ENCODE measurements around the gene FAM110D.

FAM110D gene

DNA sequence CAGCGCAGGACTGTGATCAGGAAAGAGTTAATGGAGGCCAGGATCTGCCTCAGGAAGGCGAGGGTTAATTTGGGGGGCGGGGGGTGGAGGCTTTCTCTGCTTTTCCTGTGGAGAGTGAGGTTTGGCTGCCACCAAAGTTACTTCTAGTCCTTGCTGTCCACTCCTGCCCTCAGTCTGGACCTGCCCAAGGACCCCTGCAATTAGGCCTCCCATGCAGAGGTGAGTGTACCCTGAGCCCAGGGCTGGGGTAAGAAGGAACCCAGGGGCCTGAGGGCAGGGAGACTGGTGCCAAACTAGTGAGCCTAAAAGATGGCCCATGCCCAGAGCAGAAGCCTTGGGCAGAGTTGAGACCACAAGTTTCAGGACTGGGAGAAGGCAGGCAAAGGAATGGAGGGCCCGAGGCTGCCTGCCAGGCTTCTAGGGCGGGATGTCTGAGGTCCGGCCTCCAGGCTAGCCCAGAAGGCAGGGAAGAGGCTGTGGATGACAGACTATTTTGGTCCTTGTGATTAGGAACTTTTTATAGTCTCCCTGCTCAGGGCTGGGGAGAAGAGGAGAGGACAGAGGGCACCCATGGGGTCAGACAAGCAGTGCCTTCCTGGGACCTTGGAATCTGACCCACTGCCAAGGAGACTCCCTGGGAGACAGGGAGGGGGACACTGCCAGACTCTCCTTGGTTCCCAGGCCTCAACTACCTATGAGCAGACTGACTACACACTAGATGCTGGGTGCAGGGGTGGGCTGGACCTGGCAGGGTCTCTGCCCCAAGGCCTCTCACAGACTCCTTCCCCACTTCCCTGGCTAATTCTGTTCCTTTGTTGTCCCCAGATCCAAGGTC, at the start of gene FAM110D:
Gene FAM110D, plus strand, starts transcription at position 172 of the 835 bp plus-strand sequence. CDS start 2,213 bp downstream, outside the sequence.
- FAIRE-seq, result no peak

DNA sequence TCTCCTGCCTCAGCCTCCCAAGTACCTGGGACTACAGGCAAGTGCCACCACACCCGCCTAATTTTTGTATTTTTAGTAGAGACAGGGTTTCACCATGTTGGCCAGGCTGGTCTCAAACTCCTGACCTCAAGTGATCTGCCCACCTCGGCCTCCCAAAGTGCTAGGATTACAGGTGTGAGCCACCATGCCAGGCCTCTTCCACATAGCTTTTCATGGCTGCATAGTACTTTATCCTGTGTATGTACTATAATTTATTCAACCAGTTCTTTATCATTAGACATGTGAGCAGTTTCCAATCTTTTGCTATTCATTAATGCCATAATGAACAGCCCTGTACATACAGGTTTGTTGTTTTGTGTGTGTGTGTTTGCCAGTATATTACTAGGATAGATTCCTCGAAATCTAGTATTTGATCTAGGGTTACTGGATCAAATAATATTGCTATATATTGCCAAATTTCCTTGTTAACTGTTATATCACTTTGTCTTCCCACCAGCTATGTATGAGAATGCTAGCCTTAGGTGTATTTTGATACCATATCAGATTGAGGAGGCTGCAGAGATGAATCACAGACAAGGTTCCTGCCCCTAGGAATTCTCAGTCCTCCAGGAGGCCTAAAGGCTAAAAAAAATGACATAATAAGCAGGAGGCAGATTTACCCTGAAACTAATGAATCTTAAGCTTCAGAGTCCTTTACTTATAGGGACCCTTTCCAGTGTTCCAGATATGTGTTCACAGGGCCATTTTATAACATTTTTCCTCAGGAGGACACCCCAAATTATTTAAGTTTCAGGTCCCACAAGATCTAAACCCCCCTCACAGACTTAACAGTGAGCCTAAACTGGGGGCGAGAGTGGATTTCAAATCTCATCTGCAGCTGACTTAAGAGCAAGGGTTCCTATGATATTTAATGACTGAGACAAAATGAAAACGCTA, 49.4 kb upstream of the FAM110D start:
- no peak for FAIRE-seq

DNA sequence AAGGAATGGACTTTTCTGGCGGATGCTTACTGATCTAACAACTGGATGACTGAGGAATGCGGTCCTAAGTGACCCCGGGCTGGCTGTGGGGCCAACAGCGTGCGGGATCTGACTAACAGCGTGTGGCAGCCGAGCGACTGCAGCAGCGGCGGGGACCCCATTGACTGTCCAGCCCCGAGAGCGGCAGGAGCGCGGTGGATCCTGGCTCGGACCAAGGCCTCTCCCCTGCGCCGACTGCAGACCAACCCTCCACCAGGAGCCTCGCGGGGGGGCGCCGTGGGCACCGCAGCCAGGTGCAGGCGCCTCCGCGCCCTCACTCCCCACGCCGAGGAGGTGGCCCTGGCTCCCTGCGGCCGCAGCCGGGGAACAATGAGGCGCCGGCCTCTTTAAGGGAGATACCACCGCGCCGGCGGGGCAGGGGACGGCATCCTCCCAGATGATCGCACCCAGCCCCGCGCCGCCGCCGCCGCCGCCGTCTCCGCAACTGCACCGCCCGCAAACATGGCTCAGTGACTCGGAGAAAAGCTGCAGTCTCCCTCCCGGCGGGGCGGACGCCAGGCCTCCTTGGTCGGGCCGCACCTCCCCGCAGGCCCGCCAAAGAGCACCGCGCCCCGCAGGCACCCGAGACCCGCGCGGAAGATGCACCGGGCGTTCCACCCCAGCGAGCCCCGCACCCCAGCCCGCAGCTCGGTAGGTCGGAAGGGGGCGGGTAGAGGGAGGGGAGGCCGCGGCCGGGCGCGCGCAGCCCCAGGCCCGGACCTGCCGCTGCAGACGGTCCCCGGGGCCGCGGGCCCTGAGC, 47.9 kb upstream of the FAM110D start:
- no peak for FAIRE-seq

DNA sequence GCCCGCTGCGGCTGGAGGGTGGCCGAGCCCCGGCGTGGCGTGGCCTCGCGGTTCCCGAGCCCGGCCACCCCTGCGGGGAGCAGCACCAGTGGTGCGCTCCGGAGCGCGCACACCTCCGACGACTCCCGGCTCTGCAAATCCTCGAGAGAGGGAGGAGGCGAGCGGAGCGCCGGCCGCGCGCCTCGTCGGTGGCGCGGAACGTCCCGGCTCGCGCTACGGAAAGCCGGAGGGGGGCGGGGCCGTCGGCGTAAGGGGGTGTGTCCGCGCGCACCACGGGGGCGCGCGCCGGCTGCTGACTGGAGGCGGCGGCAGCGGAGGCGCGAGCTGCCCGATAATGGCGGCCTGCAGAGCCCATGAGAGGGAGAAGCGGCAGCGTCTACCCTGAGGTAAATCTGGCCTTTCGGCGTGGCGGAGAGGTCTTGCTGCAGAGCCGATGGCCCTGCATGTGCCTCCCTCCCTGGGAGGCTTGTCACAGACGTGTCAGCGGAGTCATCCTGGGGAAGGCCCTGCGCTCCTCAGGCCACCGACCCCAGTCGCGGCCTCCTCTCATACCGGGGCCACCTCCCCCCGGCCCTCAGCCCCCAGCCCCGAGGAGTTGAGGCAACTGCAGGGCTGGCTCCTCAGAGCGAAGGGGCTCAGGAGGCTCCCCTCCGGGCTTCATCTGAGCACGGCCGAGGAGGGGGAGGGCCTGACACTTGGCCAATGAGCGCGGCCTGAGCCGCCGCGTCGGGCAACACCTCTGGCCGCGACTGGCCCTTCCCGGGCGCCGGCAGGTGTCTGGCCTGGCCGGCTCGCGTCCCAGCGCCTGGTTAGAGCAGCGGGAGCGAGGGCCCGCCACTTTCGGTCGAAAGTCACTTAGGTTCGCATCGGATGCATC, 47.1 kb upstream of the FAM110D start, which contains the start of gene PDIK1L:
Gene PDIK1L, plus strand, starts transcription at position 295 of the 877 bp plus-strand sequence. CDS start 2,485 bp downstream, outside the sequence.
- FAIRE-seq, result no peak

DNA sequence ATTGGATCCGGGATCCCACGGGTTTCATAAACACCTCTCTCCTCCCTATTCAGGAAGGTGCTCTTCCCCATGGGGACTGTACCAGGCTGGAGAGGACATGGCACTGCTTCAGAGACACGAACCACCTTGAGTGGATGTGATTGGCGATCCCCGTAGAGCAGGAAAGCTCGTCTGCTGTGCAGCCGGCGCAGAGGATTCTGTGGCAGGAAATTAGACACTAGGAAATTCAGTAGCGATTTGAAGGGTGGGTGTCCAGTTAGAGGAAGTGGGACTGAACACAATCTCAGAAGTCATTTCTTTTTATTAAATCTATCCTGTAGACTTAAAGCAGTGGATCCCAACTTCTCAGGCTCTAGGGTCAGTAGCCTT, 46.5 kb upstream of the FAM110D start:
- no peak for FAIRE-seq

DNA sequence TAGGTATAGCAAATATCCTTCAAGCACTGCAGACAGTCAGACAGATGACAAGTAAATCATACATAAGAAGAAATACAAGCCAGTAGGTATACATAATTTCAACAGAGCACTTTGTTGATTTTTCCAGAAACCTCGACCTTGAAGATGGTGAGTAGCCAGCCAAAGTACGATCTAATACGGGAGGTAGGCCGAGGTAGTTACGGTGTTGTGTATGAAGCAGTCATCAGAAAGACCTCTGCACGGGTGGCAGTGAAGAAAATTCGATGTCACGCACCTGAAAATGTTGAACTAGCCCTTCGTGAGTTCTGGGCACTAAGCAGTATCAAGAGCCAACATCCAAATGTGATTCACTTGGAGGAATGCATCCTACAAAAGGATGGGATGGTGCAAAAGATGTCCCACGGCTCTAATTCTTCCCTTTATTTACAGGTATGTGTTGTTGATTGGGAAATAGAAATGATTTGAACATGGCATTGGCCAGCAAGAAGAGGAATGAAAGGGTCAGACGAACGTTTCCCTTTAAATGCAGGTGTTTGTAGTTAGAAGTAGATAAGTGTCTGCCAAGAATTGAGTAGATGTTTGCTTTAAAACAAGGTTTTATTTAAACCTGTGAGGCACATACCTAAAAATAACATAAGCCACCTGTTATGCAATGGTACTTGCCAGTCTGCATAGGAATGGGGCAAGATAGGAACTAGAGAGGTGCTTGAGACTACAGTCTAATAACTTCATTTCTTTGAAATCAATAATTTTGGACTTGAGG, 44.5 kb upstream of the FAM110D start:
- FAIRE-seq, result no peak

DNA sequence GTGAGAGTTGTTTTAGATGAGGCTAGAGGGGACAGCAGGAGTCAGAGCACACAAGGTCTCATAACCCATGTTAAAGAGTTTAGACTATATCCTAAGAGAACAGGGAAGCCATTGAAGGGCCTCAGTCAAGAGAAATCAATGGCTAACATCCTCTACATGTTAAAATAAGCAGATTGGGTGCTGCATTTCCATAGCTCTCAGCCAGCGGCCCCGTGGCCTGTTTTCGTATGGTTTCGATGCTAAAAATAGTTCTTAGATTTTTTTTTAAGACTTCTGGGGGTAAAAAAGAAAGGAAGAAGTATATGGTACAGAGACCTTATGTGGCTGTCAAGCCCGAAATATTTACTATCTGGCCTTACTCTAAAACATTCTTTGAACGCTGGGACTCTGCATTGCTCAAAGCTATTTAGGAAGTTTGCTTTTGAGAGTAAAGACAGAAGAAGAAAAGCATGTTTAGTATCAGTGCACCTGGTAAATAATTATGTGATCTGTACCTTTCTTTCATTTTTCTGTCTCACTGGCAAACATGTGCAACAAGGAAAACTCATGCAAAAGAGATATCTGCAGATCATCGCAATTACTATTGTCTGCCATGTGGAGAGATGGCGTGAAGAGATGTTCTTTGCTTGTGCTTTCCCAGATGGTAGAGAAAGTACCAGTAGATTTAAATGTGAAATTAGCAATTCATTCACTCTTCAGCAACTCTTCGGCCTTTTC, 38.8 kb upstream of the FAM110D start:
- FAIRE-seq, result no peak

DNA sequence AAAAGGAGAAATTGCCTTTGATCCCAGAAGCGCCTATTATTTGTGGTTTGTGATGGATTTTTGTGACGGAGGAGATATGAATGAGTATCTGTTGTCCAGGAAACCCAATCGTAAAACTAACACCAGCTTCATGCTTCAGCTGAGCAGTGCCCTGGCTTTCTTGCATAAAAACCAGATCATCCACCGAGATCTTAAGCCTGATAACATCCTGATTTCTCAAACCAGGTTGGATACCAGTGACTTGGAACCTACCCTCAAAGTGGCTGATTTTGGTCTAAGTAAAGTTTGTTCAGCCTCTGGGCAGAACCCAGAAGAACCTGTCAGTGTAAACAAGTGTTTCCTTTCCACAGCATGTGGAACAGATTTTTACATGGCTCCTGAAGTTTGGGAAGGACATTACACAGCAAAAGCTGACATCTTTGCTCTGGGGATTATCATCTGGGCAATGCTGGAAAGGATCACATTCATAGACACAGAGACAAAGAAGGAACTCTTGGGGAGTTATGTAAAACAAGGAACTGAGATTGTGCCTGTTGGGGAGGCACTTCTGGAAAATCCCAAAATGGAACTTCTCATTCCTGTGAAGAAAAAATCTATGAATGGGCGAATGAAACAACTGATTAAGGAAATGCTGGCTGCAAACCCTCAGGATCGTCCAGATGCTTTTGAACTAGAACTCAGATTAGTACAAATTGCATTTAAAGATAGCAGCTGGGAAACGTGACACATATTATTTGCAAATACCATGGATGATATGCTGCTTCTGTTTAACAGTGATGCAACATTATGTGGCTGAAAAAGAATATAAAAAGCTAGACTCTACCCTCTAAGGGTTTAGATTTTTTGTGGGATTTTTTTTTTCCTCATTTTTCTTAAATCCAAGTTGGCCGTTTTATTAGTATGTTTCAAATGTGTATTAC, 36.8 kb upstream of the FAM110D start:
- FAIRE-seq, result no peak

DNA sequence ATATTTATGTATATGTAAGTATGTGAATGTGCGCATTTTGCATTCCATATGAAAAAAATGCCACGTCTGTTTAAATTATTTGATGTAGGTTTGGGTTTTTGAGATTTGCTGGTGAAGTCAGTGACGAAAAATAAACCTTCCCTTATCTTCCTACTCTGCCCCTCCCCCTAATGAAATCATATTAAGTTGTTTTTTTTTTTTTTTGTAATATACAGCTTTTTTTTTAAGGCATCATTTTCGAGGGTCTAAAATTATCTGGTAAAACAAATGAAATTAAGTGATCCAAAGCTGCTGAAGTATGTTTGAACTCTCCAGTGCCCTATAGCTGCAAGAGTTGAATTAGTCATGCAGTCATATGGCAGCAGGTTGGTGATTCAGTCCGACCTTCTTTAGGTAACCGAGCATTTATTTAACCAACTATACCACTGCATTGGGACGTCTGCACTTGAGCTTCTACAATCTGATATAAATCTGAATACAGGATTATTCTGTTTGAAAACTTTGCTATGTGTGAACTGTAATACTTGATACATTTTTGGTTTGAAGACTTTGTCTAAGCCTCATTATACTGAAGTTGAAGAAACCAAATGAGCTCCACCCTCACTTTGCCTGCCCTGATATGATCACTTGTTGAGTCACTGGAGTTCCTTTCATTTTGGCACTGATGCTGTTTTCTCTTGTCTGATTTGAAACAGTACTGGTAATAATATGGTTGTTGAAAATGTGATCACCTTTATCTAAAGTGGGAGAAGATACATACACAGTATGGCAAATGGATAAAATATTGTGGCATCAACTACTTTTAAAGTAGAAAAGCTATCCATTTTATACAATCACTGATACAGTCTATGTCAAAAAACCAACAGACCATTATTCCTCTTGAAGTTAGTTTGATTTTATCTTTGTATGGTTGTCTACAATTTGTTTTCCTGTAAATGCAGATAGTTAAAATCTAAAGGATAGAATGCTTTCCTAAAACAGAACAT, 35.6 kb upstream of the FAM110D start:
- FAIRE-seq, result peak; percentile 91

DNA sequence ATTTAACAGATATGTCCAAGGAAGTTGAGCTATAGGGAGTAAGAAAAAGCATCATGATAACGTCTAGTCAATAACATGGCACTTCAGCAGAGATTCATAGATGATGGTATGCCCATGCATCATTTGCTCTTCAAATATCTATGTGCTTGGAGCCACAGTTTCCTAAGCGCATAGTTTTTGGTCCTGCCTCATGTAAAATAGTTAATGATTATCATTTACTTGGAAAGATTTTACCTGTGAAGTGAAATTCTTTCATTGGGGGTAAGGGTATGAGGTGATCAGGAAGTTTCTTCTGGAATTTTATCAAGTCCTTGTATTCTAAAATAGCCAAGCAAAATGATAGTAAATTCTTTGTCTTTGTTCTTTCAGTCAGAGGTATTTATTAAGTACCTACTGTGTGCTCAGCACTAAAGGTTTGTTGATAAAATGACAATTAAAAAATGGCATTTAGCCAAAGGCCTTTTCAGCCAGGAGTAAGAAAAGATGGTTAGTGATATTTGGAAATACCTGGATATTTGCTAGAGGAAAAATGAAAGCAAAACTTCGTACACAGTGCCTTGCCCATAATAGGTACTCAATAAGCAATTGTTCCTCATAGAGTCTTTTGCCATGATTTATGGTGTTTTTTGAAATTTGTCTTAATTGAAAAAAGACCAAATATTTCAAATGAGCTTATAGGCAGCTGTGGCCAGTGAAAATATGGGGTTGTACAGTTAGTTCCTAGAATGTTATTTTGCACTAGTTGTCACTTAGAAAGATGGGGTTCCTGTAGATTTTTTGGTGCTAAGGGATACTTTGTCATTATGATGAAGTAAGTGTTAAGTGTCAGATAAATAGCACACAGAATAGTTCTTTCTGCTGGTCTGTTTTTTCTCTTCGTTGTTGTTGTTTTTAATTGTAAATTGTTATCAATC, 34.2 kb upstream of the FAM110D start:
- no peak for FAIRE-seq

DNA sequence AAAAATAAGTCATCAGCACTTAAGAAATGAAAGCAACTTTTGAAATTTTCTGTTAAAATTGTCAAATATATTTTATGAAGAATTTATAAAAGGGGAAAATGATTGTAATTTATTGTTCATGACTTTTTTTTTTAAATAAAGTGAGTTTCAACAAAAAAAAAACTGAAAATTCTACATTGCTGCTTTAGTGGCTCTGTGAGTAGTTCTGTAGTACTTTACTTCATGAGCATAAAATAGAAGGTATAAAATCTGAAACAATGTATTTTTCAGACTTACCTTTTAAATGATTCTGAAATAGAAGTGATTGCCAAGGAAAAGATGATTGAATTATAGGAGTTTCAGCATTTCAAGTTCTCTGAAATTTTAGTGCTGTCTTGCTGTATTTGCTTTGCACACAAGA, 33.5 kb upstream of the FAM110D start:
- FAIRE-seq, result no peak

DNA sequence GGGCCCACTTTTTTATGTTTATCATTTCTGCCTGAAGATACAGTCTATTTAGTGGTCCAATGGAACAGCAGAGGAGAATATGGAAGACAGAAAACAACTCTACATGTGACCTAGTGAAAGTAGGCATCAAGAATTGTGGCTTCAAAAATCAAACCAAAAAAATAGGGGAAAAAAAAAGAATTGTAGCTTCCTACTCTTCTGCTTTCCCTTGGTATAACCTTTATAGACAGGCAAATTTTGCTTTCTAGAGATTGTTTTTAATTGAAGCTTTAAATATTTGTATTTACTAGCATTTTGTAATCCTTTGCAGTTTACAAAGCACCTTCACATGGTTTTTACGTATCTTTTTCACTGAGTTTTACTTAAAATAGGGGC, 32.9 kb upstream of the FAM110D start:
- FAIRE-seq, result peak; percentile 60

DNA sequence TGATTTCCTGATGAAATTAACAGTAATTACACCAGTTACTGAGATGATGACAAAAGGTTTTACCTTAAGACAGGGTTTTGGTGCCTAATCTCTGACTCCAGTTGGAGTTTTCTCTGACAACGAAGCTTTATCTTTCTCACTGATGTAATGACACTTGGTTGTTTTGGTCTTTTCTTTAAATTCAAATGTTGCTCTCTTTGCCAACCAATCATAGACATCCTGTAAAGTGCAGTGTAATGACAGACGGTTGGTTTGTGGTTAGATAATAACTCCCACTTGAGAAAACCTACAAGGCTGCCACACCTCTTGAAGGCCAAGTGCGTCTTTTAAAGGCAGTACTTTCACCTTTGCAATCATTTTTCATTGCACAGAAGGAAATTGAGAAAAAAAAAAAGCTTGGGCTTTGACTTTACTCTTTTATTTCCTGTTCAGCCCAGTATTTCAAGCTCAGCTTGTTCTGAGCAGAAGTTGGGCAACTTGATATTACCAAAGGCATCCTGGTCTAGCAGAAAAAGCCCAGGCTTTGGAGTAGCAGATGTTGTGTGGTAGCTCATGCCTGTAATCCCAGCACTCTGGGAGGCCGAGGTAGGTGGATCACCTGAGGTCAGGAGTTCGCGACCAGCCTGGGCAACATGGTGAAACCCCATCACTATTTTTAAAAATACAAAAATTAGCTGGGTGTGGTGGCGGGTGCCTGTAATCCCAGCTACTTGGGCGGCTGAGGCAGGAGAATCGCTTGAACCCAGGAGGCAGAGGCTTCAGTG, 32.4 kb upstream of the FAM110D start:
- no peak for FAIRE-seq

DNA sequence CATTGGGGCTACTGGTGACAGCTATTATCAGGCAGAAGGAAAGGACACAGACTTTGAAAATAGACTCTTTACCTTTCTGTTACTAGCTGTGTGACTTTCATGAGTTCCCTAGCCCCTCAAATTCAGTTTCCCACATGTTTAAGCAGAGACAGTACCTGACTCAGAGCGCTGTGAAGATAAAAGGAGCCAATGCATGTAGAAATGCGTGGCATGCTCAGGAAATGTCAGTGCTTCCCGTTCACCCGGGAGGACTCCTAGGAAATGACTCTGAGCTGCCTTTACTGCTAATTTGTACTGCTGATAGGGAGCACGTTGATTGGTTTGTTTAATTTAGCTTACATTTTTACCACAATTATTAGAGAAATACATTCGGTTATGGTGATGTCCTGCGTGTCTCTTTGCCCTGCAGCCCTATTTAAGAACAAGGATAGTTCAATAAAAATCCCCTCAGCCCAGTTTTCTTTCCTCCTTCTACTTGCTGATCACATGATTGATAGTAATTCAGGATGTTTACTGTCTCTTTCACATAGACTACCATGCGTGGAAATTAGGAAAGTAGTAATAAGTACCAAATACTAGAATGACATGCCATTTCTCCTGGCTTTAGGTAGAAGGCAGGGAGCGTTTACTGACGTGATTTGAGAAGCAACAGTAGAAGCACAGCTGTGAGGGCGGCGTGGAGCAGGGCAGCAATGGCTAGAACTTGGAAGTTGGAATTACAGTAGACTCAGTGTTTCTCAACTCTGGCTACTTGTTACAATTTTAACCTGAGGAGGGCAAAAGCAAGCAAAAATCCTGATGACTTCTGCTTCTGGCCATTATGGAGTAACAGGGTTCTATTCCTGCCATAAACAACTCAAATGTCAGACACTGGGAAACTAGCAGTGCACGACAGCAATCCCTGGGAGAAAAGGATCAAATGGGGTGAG, 31.4 kb upstream of the FAM110D start:
- no peak for FAIRE-seq

DNA sequence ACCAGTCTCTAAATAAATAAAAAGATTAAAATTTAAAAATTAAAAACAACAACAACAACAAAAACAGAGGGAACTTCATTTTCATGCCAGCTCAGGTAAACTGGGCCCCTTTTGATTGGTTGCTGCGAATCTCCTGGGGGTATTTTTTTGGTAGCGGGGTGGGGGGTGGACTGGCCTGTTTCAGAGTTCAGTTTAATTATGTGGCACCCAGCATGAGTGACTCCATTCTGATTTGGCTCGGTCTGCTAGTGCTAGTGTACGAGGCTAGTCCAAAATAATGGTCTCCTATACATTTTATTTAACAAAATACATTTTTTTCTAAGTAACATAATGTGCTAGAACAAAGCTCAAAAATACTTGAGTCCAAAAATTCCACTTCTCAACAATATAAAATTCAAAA, 29.1 kb upstream of the FAM110D start:
- no peak for FAIRE-seq
